ENCODE measurements around the gene AMOTL1.
"Not testable (repeated sequence)": the region's sequence is repeated elsewhere in the genome, so short reads cannot be mapped to it uniquely, and the experiment has no call there.

The AMOTL1 gene

DNA sequence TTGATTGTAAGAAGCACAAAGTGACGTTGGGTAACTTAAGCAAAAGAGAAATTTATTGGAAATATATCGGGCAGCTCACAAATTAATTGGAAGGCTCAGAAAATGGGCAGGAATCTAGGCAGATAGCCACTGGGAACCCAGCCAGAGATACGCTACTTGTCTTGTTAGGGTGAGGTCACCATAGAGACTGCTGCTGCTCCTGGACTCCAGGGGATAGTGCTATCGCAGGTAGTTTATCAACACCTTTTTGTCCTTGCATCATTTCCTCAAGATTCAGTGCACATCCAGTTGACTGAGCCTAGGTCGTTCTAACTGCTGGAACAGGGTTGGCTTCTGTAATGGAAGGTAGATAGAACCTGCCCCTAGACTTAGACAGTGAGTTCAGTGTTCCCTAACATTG lies 19.6 kb downstream of the AMOTL1 start:
- TF ChIP-seq, protein P1, sequence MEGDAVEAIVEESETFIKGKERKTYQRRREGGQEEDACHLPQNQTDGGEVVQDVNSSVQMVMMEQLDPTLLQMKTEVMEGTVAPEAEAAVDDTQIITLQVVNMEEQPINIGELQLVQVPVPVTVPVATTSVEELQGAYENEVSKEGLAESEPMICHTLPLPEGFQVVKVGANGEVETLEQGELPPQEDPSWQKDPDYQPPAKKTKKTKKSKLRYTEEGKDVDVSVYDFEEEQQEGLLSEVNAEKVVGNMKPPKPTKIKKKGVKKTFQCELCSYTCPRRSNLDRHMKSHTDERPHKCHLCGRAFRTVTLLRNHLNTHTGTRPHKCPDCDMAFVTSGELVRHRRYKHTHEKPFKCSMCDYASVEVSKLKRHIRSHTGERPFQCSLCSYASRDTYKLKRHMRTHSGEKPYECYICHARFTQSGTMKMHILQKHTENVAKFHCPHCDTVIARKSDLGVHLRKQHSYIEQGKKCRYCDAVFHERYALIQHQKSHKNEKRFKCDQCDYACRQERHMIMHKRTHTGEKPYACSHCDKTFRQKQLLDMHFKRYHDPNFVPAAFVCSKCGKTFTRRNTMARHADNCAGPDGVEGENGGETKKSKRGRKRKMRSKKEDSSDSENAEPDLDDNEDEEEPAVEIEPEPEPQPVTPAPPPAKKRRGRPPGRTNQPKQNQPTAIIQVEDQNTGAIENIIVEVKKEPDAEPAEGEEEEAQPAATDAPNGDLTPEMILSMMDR (IDR thresholded peaks at IDR 0.05; ENCODE audit: control insufficient read depth, insufficient read depth, low read depth, low read length, missing control alignments), result no peak
- DNase-seq (ENCODE audit: low read depth), result no peak
- no peak overlapping the region for H3K4me3 ChIP-seq (ENCODE audit: control insufficient read depth, low read depth, low read length)

DNA sequence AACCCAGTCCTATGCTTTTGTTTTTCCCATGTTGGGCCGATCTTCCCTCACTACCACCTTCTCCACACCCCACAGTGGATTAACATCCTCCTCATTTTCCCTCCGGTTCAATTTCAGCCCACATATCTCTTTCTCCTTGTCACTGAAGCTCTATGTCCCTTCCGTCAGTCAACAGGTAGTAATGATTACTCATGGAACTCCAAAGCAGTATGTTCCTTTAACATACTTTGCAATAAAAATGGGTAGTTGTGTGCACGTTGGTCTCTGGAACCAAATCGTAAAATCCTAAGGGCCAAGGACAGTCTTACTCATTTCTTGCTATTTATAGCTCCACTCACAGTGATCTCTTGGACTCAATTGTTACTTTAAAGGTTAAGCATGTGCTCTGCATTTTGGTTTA lies 20.2 kb downstream of the AMOTL1 start:
- H3K4me3 ChIP-seq (ENCODE audit: control insufficient read depth, low read depth, low read length), result no peak overlapping the region
- TF ChIP-seq, protein P1 (IDR thresholded peaks at IDR 0.05; ENCODE audit: control insufficient read depth, insufficient read depth, low read depth, low read length, missing control alignments), result no peak
- DNase-seq (ENCODE audit: low read depth), result no peak

DNA sequence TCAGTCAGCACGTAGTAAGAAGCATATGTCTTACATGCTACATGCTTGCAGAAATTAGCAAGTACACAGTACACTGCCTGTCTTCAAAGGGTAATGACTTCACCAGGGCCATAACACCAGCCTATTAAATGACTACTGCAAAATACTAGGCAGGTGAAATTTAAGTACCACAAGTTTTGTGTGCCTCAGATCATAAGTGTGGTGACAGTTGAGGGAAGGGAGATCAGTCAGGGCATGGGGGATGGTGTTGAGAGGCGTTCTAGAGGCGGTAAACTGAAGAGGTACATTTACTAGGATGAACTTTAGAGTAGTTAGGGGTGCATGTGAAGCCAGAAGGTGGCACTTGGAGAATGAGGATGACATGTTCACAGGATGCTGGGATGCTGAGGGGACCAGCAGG lies 22.0 kb downstream of the AMOTL1 start:
- TF ChIP-seq, protein P1 (IDR thresholded peaks at IDR 0.05; ENCODE audit: control insufficient read depth, insufficient read depth, low read depth, low read length, missing control alignments), result no peak
- H3K4me3 ChIP-seq (ENCODE audit: control insufficient read depth, low read depth, low read length), result no peak overlapping the region
- DNase-seq (ENCODE audit: low read depth), result no peak

DNA sequence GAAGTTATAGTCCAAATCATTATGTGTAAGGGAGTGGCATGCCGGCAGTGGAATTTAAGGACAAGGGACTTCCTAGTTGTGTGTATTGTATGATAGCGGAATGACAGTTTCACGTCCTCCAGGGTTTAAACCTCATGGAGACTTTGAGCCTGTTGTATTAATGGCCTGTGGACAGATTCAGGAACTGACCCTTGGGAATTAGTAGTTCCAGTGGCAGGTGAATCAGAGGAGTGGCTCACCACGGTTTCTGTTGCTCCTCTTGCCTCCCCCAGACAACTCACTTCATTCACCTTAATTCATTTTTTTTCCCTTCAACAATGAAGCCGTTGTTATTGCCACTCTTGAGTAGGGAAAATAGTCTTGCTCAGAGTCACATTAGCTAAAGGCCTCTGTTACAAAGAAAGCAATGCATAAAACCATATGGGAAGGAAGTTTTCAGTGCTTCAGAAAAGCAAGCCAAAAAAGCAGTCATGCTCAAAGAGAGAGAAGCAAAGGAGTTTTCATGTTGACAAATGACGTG lies 22.6 kb downstream of the AMOTL1 start:
- H3K4me3 ChIP-seq (ENCODE audit: control insufficient read depth, low read depth, low read length), result no peak overlapping the region
- TF ChIP-seq, protein P1 (IDR thresholded peaks at IDR 0.05; ENCODE audit: control insufficient read depth, insufficient read depth, low read depth, low read length, missing control alignments), result no peak
- no peak for DNase-seq (ENCODE audit: low read depth)

DNA sequence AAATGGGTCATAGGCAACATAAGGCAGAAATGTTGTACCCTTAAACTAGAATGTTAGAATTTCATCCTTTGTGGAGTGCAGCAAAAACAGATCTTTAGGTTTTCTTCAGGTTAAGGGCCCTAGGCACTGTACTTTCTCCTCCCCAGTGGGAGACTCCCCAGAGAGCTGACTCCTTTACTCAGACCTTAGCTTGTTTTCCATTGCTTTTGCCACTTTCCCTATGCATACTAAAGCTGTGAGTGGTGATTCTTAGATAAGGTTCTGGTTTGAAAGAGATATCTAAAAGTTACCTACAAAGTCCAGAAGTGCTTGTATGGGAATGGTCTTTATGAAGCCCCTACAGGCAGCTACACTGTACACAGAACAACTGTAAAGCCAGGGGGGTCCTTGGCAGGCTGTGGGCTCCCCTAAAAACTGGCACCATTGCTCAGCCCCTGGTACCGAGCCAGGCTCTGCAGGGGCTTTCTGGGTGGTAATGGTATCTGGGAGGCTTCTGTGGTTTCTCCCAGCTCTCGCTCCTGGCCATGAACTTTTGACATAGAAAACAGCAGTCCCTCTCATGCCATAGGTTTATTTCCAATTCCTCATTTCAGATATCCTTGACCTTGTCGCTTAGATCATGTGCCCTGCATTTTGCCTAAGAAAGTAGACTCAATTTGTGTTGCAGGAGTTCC lies 23.2 kb downstream of the AMOTL1 start:
- no peak overlapping the region for H3K4me3 ChIP-seq (ENCODE audit: control insufficient read depth, low read depth, low read length)
- TF ChIP-seq, protein P1 (IDR thresholded peaks at IDR 0.05; ENCODE audit: control insufficient read depth, insufficient read depth, low read depth, low read length, missing control alignments), result no peak
- no peak for DNase-seq (ENCODE audit: low read depth)

DNA sequence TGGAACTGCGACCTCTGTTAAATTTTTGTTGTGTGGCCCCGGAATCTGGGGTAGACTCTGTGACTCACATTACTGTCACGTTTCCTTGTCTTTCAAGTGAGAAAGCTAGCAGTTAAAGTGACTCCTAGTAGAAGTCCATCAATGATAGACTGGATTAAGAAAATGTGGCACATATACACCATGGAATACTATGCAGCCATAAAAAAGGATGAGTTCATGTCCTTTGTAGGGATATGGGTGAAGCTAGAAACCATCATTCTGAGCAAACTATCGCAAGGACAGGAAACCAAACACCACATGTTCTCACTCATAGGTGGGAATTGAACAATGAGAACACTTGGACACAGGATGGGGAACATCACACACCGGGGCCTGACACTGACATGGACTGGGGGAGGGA lies 23.8 kb downstream of the AMOTL1 start:
- not testable (repeated sequence) for DNase-seq (ENCODE audit: low read depth); H3K4me3 ChIP-seq (ENCODE audit: control insufficient read depth, low read depth, low read length)

DNA sequence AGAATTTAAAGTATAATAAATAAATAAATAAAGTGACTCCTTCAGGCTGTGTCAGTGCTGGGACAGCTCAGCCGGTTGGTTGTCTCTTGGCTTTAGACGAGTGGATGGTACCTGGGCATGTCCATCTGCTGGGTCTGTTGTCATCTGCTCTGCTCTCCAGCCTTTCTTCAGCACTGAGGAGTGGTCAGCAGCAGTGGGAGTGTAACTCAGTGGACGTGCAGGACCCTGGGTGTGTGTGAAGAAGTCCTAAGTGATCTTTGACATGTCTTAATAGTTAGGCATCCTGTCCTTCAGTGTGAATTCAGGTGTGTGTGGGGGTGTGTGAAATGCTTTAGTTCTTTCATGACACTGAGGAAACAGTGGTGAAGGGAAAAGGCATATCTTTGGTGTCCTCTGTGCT lies 24.3 kb downstream of the AMOTL1 start:
- H3K4me3 ChIP-seq (ENCODE audit: control insufficient read depth, low read depth, low read length), result no peak overlapping the region
- no peak for DNase-seq (ENCODE audit: low read depth)
- TF ChIP-seq, protein P1 (IDR thresholded peaks at IDR 0.05; ENCODE audit: control insufficient read depth, insufficient read depth, low read depth, low read length, missing control alignments), result no peak
